WTC11 (cell line): ENCODE data around the gene PON1. TPM values are rescaled to one million over a fixed set of nuclear protein-coding genes. Genes with fewer than 3 reads are reported as not detected.

ENCODE experiments used
- ATAC-seq: fragments of 200-7000 bp; cut with Tn5 transposase; 2 replicates; pipeline ENCODE4 v1.10.0; 2021; ENCODE audit warnings: mild to moderate bottlenecking, moderate library complexity
- CTCF ChIA-PET: fragments of 300-600 bp; sonication (Branson Sonifier 250); formaldehyde crosslinking; loops from one replicate; lab custom pipeline; 2021; ENCODE audit warnings: antibody characterized with exemption; lab: Charles Lee
- POLR2A ChIA-PET: fragments of 350-600 bp; sonication (Branson Sonifier 250); formaldehyde crosslinking; loops from one replicate; lab custom pipeline; 2021; ENCODE audit warnings: antibody characterized with exemption; lab: Charles Lee
- DNase-seq: peaks from one replicate; pipeline ENCODE4 v3.0.0; 2021; ENCODE audit warnings: low spot score
- H3K27ac Mint-ChIP-seq: 2 replicates; pipeline ENCODE4 v1.8.0; 2021; ENCODE audit warnings: mixed read lengths
- H3K27me3 Mint-ChIP-seq: 2 replicates; pipeline ENCODE4 v1.8.0; 2021; ENCODE audit warnings: low read depth, mild to moderate bottlenecking, moderate library complexity, mixed read lengths
- H3K36me3 Mint-ChIP-seq: 2 replicates; pipeline ENCODE4 v1.8.0; 2021; ENCODE audit warnings: mixed read lengths
- H3K4me1 Mint-ChIP-seq: 2 replicates; pipeline ENCODE4 v1.8.0; 2022; ENCODE audit warnings: mixed read lengths
- H3K4me3 Mint-ChIP-seq: 2 replicates; pipeline ENCODE4 v1.8.0; 2021; ENCODE audit warnings: mild to moderate bottlenecking, moderate library complexity, mixed read lengths
- H3K9me3 Mint-ChIP-seq: 2 replicates; pipeline ENCODE4 v1.8.0; 2021; ENCODE audit warnings: mixed read lengths
- AR ChIP-seq: fragments of 250-450 bp; sonication (Bioruptor Pico); IDR thresholded peaks from 2 replicates; pipeline ENCODE4 v1.9.0; 2021; ENCODE audit warnings: mild to moderate bottlenecking
- CBFB ChIP-seq: sonication (generic); formaldehyde crosslinking; IDR thresholded peaks from 2 replicates; pipeline ENCODE4 v1.8.1; 2022; ENCODE audit warnings: mild to moderate bottlenecking, low read depth, missing genetic modification reagents
- E2F4 ChIP-seq: sonication (generic); formaldehyde crosslinking; IDR thresholded peaks from 2 replicates; pipeline ENCODE4 v1.8.1; 2022; ENCODE audit warnings: low read depth, mild to moderate bottlenecking, moderate library complexity, missing genetic modification reagents, borderline replicate concordance
- IRF2 ChIP-seq: sonication (generic); formaldehyde crosslinking; IDR thresholded peaks from 2 replicates; pipeline ENCODE4 v1.8.0; 2022; ENCODE audit warnings: low read depth, missing genetic modification reagents, borderline replicate concordance
- JUN ChIP-seq: sonication (generic); formaldehyde crosslinking; IDR thresholded peaks from 2 replicates; pipeline ENCODE4 v1.8.0; 2023; ENCODE audit warnings: mild to moderate bottlenecking, missing genetic modification reagents
- NFE2L1 ChIP-seq: sonication (generic); formaldehyde crosslinking; IDR thresholded peaks from 2 replicates; pipeline ENCODE4 v1.8.1; 2023; ENCODE audit warnings: missing genetic modification reagents
- NFYB ChIP-seq: sonication (generic); formaldehyde crosslinking; conservative IDR thresholded peaks from 2 replicates; pipeline ENCODE4 v1.8.0; 2022; ENCODE audit warnings: low read depth, missing genetic modification reagents
- NR2C2 ChIP-seq: sonication (generic); formaldehyde crosslinking; IDR thresholded peaks from 2 replicates; pipeline ENCODE4 v1.8.0; 2022; ENCODE audit warnings: mild to moderate bottlenecking, missing genetic modification reagents
- OVOL2 ChIP-seq: fragments of 250-450 bp; sonication (Bioruptor Pico); IDR thresholded peaks from 2 replicates; pipeline ENCODE4 v1.9.0; 2021; ENCODE audit warnings: mild to moderate bottlenecking, borderline replicate concordance
- PREB ChIP-seq: sonication (generic); formaldehyde crosslinking; IDR thresholded peaks from 2 replicates; pipeline ENCODE4 v1.8.1; 2022; ENCODE audit warnings: mild to moderate bottlenecking, missing genetic modification reagents, moderate library complexity, borderline replicate concordance
- RELA ChIP-seq: sonication (generic); formaldehyde crosslinking; IDR thresholded peaks from 2 replicates; pipeline ENCODE4 v1.8.1; 2022; ENCODE audit warnings: missing genetic modification reagents, mild to moderate bottlenecking, borderline replicate concordance
- STAT6 ChIP-seq: sonication (generic); formaldehyde crosslinking; conservative IDR thresholded peaks from 2 replicates; pipeline ENCODE4 v1.8.1; 2023; ENCODE audit warnings: mild to moderate bottlenecking, low read depth, missing genetic modification reagents, moderate library complexity
- TEAD1 ChIP-seq: sonication (generic); formaldehyde crosslinking; IDR thresholded peaks from 2 replicates; pipeline ENCODE4 v1.8.0; 2022; ENCODE audit warnings: mild to moderate bottlenecking, missing genetic modification reagents
- TEAD4 ChIP-seq: sonication (generic); formaldehyde crosslinking; IDR thresholded peaks from 2 replicates; pipeline ENCODE4 v1.8.0; 2022; ENCODE audit warnings: mild to moderate bottlenecking, missing genetic modification reagents
- USF2 ChIP-seq: sonication (generic); formaldehyde crosslinking; IDR thresholded peaks from 2 replicates; pipeline ENCODE4 v1.8.1; 2023; ENCODE audit warnings: mild to moderate bottlenecking, missing genetic modification reagents, moderate library complexity
- ZNF121 ChIP-seq: sonication (generic); formaldehyde crosslinking; IDR thresholded peaks from 2 replicates; pipeline ENCODE4 v1.8.0; 2023; ENCODE audit warnings: missing genetic modification reagents
- ZNF219 ChIP-seq: sonication (generic); formaldehyde crosslinking; IDR thresholded peaks from 2 replicates; pipeline ENCODE4 v1.8.0; 2023; ENCODE audit warnings: missing genetic modification reagents, mild to moderate bottlenecking, borderline replicate concordance
- ZNF671 ChIP-seq: fragments of 250-450 bp; sonication (Bioruptor Pico); IDR thresholded peaks from 2 replicates; pipeline ENCODE4 v1.8.0; 2021; ENCODE audit warnings: mild to moderate bottlenecking
- ZSCAN18 ChIP-seq: fragments of 250-450 bp; sonication (Bioruptor Pico); IDR thresholded peaks from 2 replicates; pipeline ENCODE4 v2.1.2; 2022; ENCODE audit warnings: mild to moderate bottlenecking, moderate library complexity
- total RNA-seq: library from RNA; stranded (reverse); gene quantifications from 3 replicates; pipeline ENCODE4 v1.2.3, GENCODE V29; 2021

PON1 gene
- total RNA-seq, 1 experiment from 2014 or later: 0.26 TPM

GRCh38 chr7:95255691-95256090 is 68.6 kb downstream of the PON1 start (continued):
- no peak for TF ChIP-seq RELA (CRISPR knock-in tag)
- no peak for TF ChIP-seq E2F4
- TF ChIP-seq TEAD1: no peak
- no peak for TF ChIP-seq ZSCAN18 (CRISPR knock-in tag)
- TF ChIP-seq, all 79 proteins: peak for 0

- ChIA-PET POLR2A (no interaction called here), CTCF (interaction anchor here (0.6 kb wide), 1 partner anchor 142 kb away, joined by 3 read pairs; no protein-coding TSS in a partner anchor)
- no peak for TF ChIP-seq ZNF219
- no peak for TF ChIP-seq STAT6 (CRISPR knock-in tag)
- no peaks in the 10 kb centered on the region for H3K9me3 Mint-ChIP-seq
- H3K4me3 Mint-ChIP-seq: no peak overlapping the region
- H3K27ac Mint-ChIP-seq: no peak overlapping the region
- H3K36me3 Mint-ChIP-seq: no peaks in the 10 kb centered on the region; the same call in 1 of the 2 replicates
- no peaks in the 10 kb centered on the region for H3K4me1 Mint-ChIP-seq
- no peak for DNase-seq
- no peak for ATAC-seq
- no peaks in the 10 kb centered on the region for H3K27me3 Mint-ChIP-seq
These were observed 70.3 kb downstream of the PON1 start for GRCh38 chr7:95253986-95254385.

- ATAC-seq (no peak), DNase-seq (no peak)
- H3K4me3 Mint-ChIP-seq: no peak overlapping the region
- H3K36me3 Mint-ChIP-seq: no peaks in the 10 kb centered on the region; the same call in 1 of the 2 replicates
- no peak for TF ChIP-seq IRF2 (CRISPR knock-in tag)
- TF ChIP-seq NFE2L1: no peak
- TF ChIP-seq TEAD4 (CRISPR knock-in tag): no peak
- TF ChIP-seq NR2C2: no peak
- no peak for TF ChIP-seq USF2
- no peak for TF ChIP-seq OVOL2
- TF ChIP-seq JUN (CRISPR knock-in tag): no peak
- TF ChIP-seq ZNF671 (CRISPR knock-in tag): no peak
- no peak for TF ChIP-seq NFYB (CRISPR knock-in tag)
- TF ChIP-seq PREB (CRISPR knock-in tag): no peak
- no peak for TF ChIP-seq AR
- no peak for TF ChIP-seq ZNF121 (CRISPR knock-in tag)
- no peak for TF ChIP-seq CBFB
- no peak for TF ChIP-seq ZSCAN18 (CRISPR knock-in tag)
- H3K27ac Mint-ChIP-seq: no peak overlapping the region
- no peaks in the 10 kb centered on the region for H3K9me3 Mint-ChIP-seq
- ChIA-PET POLR2A (no interaction called here), CTCF (interaction anchor here (1.1 to 1.5 kb wide), 2 partner anchors 225 to 227 kb away, joined by 3 read pairs; no protein-coding TSS in a partner anchor)
- no peaks in the 10 kb centered on the region for H3K27me3 Mint-ChIP-seq
- H3K4me1 Mint-ChIP-seq: peaks cover 7% of the 10 kb centered on the region
These were observed 72.4 kb downstream of the PON1 start for GRCh38 chr7:95251966-95252365.
